Measurements from ENCODE around the gene SMIM7. TPM values are rescaled to one million over a fixed set of nuclear protein-coding genes. Genes with fewer than 3 reads are reported as not detected.

The SMIM7 gene
- total and polyA plus RNA-seq, 12 donors, result 32.0 to 68.1 (median 39.2) TPM

GRCh38 chr19:16621165-16621800 is 38.7 kb downstream of the SMIM7 start:
- TF ChIP-seq CTCF (IDR thresholded peaks at IDR 0.05), result no peak
- Histone ChIP-seq H3K36me3 (peaks cover 0 to 28% (median 0%) of the 10 kb centered on the region in 9 donors), H3K27ac (no peak overlapping the region), H3K9me3 (no peaks in the 10 kb centered on the region), H3K27me3 (no peaks in the 10 kb centered on the region), H3K4me1 (peaks cover 11 to 93% (median 67%) of the 10 kb centered on the region in 9 donors), H3K4me3 (no peak overlapping the region)
- intact Hi-C loops (cut with DNase I), result loop anchor here in 6 of 10 donors (5.0 to 10.0 kb wide), 2 partner anchors 46 to 49 kb away; partner anchors contain the start of gene SLC35E1 (in 6 of the 6)
- WGBS, 2 donors, result 67 to 77% methylated on average over 7 of the region's 7 CpGs
- ATAC-seq (no peak), DNase-seq (no peak)

- DNase-seq (no peak), ATAC-seq (no peak)
- Histone ChIP-seq H3K9me3 (no peaks in the 10 kb centered on the region), H3K36me3 (peaks cover 0 to 28% (median 0%) of the 10 kb centered on the region in 9 donors), H3K4me1 (peaks cover 11 to 90% (median 60%) of the 10 kb centered on the region in 9 donors), H3K4me3 (no peak overlapping the region), H3K27ac (peak overlapping the region in 1 of 10 donors; percentile 11), H3K27me3 (no peaks in the 10 kb centered on the region)
- intact Hi-C loops (cut with DNase I), result loop anchor here in 6 of 10 donors (5.0 to 10.0 kb wide), 2 partner anchors 46 to 48 kb away; partner anchors contain the start of gene SLC35E1 (in 6 of the 6)
- TF ChIP-seq CTCF (IDR thresholded peaks at IDR 0.05), result no peak
- 73 to 77% methylated on average over 3 of the region's 3 CpGs for WGBS, 2 donors
Measured at GRCh38 chr19:16620584-16620983, 39.4 kb downstream of the SMIM7 start.

- Histone ChIP-seq H3K4me1 (peaks cover 11 to 90% (median 54%) of the 10 kb centered on the region in 9 donors), H3K4me3 (no peak overlapping the region), H3K9me3 (no peaks in the 10 kb centered on the region), H3K27me3 (no peaks in the 10 kb centered on the region), H3K36me3 (peaks cover 0 to 23% (median 0%) of the 10 kb centered on the region in 9 donors), H3K27ac (peak overlapping the region in 1 of 10 donors; percentile 11)
- no peak for ATAC-seq
- intact Hi-C loops (cut with DNase I), result loop anchor here in 6 of 10 donors (5.0 to 10.0 kb wide), 2 partner anchors 45 to 48 kb away; partner anchors contain the start of gene SLC35E1 (in 6 of the 6)
- no peak for DNase-seq
- no peak for TF ChIP-seq CTCF (IDR thresholded peaks at IDR 0.05)
- 80 to 84% methylated on average over 5 of the region's 5 CpGs for WGBS, 2 donors
Measured at GRCh38 chr19:16620018-16620417, 39.9 kb downstream of the SMIM7 start.

GRCh38 chr19:16619457-16619856 is 40.5 kb downstream of the SMIM7 start:
- intact Hi-C loops (cut with DNase I), result no loop called here
- Histone ChIP-seq H3K4me3 (no peak overlapping the region), H3K9me3 (no peaks in the 10 kb centered on the region), H3K27ac (no peak overlapping the region), H3K36me3 (peaks cover 0 to 18% (median 0%) of the 10 kb centered on the region in 9 donors), H3K27me3 (no peaks in the 10 kb centered on the region), H3K4me1 (peaks cover 11 to 85% (median 49%) of the 10 kb centered on the region in 9 donors)
- no peak for TF ChIP-seq CTCF (IDR thresholded peaks at IDR 0.05)
- 51 to 57% methylated on average over 7 of the region's 7 CpGs for WGBS, 2 donors
- ATAC-seq (peak; percentile 59 to 89 (median 74)), DNase-seq (peak; percentile 32 to 60)
